Stimulated activated CD8-positive, alpha-beta memory T cell treated with anti-CD3 and anti-CD28 coated beads, Interleukin-7, amount 100 ng/mL, for 4 hours (primary cell): Measurements from ENCODE around the gene CSMD2.

Experiments used
- DNase-seq, 2 donors: peaks; one replicate each; pipeline ENCODE4 v3.0.0-alpha.2; 2020; ENCODE audit warnings: low read depth in 2 of 2

Gene CSMD2

DNA sequence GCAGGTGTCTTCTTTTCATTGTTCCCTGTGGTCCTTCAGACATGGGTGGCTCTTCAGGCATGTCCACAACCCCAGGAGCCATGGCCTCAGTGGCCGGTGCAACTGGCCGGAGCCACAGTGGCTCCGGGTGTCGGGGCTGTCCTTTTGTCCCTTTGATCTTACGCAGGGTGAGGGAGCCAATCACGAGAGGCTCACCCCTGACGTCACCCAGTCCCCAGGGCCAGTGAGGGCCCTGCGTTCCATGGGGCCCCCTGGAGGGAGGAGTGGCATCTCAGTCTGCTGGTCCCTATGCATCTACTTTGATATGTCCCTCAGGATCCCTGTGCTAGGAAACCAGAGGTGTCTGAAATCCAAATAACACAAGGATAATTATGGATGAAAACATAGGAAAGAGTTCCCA lies 663.3 kb downstream of the CSMD2 start:
- no peak for DNase-seq

DNA sequence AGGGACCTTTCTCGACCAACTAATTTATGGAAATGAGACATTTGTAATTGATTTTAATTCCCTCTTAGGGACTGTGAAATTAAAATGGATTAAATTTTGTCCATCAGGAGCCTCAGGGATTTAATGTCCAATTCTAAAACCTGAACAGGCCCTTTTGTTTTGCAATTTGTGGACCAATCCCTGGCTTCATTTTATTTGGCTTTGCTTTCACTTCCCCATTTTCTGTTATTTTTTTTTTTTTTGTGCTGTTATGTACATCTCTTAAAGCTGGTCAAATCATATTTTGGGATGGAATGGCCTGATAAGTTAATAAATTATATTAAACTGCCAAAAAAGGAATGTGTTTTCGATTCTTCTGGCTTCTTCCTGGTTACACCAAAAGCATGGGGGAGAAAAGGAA lies 663.7 kb downstream of the CSMD2 start:
- DNase-seq: no peak

DNA sequence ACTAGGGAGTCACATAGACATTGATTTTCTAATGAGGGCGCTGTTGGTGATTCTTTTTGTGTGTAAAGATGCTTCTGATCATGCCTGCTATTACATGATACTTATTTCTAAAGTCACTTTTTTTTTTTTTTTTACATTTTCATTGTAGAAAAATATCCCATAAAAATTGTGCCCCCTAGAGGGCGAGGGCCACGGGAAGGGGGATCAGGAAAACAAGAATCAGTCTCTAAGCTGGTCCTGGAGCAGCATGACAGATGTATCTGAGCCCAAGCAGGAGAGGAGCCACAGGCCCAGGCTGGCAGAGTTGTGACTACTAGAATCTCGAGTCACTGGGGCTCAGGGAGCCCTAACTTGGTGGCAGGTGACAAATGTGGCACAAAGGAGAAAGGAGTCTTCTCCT lies 664.5 kb downstream of the CSMD2 start:
- DNase-seq: no peak

DNA sequence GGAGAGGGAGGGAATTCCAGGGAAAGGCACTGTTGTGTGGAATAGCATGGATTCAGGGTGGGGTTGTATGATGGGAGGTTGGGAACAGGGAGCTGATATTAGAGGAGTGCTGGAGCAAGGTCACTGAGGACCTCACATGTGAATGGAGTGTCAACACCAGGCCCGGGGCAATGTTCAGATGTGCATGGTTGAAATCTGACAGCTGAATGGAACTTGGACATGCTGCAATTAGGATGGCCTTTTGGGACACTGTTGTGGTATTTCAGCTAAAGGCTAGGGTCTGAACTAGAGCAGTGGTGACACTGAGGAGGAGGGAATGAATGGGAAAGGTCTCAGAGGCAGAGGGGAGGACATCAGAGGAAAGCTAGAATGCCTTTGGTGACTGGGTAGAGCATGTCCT lies 667.6 kb downstream of the CSMD2 start:
- no peak for DNase-seq

DNA sequence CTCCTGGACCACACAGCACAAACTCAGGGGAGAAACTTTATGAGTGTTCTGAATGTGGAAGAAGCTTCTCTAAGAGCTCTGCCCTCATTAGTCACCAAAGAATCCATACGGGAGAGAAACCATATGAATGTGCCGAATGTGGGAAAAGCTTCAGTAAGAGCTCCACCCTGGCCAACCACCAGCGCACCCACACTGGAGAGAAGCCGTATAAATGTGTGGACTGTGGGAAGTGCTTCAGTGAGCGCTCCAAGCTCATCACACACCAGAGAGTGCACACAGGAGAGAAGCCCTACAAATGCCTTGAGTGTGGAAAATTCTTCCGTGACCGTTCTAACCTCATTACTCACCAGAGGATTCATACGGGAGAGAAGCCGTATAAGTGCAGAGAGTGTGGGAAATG lies 670.1 kb downstream of the CSMD2 start:
- DNase-seq: no peak

DNA sequence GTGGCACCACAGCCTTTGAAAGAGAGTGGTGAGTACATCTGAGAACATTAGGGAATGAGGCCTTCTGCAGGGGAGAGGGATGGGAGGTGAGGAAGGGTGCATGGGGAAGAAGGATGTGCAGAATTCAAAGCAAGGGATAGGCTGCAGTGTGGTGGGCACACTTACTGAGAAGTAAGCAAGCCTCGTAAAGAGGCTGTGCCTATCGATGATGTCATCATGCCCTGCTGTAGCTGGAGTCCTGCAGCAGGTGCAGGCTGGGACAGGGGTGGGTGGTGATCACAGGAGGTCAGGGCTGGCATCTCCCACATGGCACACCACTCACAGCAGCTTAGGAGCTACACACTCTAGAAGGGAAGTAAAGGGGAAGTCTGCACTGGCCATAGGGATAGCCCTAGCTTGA lies 676.4 kb downstream of the CSMD2 start:
- no peak for DNase-seq

DNA sequence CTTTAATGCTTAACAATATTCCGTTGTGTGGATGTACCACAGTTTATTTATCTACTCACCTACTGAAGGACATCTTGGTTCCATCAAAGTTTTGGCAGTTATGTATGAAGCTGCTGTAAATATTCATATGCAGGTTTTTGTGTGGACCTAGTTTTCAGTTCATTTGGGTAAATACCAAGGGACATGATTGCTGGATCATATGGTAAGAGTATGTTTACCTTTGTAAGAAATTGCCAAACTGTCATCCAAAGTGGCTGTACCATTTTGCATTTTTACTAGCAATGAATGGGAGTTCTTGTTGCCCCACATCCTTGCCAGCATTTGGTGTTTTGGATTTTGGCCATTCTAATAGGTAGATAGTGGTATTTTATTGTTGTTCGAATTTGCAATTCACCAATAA lies 682.6 kb downstream of the CSMD2 start:
- DNase-seq: no peak

DNA sequence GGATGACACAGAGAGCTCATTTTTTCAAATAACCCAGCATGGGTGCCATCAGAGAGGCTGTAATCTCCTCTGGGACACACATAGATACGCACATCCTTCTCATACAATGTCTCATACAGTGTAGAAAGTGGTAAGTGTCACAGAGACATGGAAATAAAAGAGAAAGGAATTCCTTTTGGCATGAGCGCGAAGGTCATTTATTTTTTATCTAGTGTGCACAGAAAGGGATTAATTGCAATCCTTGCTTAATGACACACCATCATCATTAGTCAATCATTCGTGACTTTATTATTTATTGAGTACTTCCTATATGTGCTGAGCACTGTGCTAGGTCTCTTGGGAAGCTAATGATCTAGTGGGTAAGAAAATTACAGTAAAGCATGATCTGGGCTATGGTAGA lies 687.6 kb downstream of the CSMD2 start:
- DNase-seq: no peak

DNA sequence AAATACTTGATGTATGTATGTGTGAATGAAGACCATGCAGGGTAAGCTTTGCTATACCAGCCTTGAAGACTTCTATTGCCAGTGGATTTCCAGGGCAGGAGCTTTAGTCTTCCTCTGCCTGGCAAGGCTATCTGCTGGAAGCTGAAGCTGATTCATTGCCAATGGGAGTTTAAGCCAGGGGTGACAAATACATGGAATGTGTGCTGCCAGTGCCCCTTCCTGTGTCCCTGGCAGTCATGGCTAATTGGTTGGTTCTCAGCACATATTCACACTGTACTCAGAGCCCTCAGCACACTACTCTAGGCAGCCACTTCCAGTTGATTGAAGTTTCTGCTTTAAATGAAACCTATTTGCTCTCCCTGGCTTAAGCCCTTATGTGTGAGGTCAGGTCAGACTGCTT lies 691.1 kb downstream of the CSMD2 start:
- DNase-seq: no peak

DNA sequence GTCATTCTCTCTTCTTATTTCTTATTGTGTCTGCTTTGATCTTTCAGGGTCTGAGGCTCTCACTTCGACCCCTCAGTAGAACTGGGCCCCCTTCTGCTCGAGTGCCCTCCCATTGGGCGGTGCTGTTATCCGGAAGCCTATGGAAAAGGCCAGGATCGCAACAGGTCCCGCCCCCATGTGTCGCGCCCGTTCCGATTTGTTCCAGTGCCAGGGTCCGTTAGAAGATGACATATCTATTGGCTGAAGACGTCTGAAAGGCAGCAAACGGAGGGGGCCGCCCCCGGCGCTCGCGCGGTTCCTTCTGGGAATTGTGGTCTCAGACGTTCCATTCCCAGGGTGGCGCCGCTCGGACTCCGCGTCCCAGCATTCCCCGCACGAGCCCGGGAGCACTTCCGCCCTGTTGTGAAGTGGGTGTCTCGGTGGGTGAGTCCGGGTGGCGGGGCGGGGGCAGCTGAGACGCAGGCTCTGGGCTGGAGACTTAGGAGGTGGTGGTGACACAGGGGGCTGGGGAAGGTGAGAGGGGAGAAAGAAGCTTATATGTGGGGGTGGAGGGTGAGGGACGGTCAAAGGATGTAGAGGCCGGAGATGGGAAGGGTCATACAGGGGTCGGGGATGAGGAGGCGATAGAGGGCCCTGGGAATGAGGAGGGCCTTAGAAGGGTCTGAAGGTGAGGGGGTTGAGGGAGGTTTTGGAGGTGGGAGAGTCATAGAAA lies 692.6 kb downstream of the CSMD2 start, which contains the start of gene ZSCAN20:
Gene ZSCAN20 (plus strand): TSS at position 377 of the 712 bp plus-strand sequence. CDS start 6,644 bp downstream, outside the sequence.
- DNase-seq: peak; percentile 80 to 82

DNA sequence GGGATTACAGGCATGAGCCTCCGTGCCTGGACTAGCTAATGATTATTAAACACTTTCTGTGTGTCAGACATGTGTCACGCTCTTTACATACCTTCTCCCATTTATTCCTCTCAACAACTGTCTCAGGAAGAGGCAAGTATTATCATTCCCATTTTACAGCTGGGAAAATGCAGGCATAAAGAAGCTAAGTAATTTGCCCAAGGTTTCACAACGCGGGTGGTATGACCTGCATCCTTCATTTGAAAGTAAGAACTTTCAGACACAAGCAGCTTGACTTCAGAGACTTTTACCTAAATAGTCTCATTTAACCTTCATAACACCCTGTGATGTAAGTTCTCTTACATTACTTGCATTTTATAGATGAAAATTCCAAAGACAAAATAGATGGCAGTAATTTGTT lies 693.6 kb downstream of the CSMD2 start:
- no peak for DNase-seq

DNA sequence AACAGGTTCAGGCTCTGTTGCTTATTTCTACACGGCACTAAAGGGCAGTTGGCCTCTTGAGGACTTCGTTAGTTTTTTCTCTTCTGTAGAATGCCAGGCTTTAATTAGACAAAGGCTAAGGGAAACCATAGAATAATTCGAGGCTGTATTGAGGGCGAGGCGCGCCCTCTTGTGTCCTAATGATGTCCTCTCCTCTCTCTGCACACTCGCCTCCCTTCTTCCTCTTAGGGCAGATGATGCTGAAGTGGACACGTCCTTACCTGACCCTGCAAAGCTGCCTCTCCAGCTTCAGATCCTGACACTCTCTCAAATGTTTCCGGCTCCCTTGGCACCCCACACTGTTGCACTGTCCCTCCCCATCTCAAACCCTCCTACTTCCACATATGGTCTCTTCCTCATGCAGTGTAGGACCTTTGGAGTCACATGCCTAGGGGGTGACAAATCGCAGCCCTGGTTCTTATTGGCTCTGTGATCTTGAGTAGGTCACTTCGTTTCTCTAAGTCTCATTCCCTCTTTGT lies 694.5 kb downstream of the CSMD2 start:
- peak; percentile 15 to 16 for DNase-seq

DNA sequence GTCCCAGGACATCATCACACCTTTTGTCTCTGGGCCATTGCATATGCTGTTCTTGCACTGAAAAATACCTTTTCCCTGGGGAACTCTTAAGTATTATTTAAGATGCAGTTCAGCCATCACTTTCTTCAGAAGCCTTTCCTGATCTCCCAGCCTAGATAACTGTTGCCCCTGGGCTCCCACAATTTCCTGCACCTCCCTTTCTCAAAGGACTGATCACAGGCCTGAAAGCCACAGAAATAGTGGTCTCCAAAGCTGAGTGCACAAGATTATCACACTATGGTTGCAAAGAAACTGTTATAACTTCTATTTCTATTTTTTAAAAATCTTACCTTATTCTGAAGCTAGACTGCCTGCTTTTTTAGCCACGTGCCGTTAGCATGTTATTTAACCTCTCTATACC lies 695.3 kb downstream of the CSMD2 start:
- no peak for DNase-seq

DNA sequence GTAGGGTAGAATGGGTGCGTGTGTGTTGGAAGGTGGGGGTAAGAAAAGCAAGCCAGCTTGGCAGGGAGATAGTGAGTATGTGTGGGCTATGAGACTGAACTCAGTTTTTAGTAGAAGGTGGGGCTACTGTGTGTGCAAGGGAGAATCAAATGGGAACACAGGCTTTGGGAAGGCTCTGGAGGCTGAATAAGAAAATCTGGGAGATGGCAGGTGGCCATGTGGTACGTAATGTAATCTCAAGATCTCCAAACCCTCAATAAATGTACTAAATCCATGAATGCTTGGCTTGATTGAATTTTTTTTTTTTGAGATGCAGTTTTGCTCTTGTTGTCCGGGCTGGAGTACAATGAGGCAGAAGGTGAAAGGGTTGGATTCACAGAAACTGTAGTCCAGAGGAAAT lies 696.1 kb downstream of the CSMD2 start:
- DNase-seq: no peak

DNA sequence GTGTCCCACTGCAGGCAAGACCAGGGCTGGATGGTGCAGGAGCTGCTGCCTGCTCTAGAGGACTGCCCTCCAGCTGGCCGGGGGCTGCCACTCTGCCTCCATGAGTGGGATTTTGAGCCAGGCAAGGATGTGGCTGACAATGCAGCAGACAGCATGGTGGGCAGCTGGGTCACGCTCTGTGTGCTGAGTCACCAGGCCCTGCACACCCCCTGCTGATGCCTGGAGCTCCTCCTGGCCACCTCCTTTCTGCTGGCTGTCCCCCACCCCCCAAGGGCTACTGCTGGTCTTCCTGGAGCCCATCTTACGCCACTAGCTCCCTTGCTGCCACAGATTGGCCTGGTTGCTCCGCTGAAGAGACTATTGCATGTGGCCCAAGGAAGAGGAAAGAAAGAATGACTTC lies 696.5 kb downstream of the CSMD2 start:
- no peak for DNase-seq

DNA sequence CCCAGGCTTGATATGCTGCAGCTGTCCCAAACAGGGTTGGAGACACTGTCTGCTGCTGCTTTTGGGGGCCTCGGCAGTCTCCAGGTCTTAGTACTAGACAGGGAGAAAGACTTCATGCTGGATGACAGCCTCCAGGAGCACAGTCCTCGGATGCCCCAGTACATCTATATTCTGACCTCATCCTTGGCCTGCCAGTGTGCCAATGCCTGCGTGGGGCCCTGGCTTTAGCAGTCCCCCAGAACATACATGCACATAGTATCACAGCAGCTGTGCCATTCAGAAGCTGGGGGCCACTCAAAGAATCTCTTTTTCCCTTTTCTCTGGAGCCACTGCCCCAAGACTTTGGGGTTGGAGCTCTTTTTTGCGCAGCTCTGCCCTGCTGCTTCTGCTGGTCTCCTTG lies 697.0 kb downstream of the CSMD2 start:
- DNase-seq: no peak

DNA sequence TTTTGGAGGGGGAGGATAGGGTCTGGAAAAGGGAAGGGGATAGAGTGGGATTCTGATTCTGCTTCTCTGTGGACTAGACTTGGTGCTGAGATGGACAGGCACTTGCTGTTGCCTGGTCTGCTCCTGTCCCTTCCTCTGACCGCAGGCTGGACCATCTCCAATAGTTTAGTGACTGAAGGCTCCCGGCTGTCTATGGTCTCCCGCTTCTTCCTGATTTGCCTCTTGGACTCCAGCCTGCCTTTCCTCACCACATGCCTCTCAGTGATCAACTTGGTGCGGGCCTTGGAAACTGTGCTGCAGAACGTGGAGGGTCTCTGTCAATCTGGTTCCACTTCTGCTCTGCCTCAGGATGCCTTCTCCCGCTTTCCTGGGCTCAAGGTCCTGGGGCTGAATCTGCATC lies 698.9 kb downstream of the CSMD2 start:
- DNase-seq: no peak

DNA sequence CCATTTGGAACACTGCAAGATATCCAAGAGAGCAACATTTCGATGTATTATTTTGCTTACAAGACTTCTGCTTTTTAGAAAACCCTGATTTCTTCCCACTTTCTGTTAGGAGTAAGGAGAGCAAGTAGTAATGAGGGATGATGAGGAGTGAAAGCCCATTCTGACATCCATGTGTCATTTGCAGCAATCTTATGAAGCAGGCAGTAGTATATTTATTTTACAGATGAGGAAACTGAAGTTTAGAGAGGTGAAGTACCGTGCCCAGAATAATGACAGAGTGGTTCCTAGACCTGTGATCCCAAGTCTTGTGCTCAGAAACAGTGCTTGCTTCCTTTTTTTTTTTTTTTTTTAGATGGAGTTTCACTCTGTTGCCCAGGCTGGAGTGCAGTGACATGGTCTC lies 699.7 kb downstream of the CSMD2 start:
- DNase-seq: no peak

DNA sequence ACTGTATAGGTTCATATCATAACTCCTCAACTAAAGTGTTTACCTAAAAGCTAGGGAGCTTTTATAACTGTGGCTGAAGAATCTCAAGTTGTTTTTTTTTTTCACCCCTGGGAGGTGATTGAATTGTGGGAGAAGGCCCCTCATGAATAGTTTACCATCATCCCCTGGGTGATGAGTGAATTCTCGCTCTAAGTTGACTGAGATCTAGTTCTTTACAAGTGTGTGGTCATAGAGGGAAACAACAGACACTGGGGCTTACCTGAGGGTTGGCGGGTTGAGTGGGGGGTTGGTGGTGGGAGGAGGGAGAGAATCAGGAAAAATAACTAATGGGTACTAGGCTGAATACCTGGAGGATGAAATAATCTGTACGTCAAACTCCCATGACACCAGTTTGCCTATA lies 700.5 kb downstream of the CSMD2 start:
- no peak for DNase-seq
